NCI-H345 (cell line): ENCODE data around the gene B4GALNT4.
"Not testable (repeated sequence)": the region's sequence is repeated elsewhere in the genome, so short reads cannot be mapped to it uniquely, and the experiment has no call there.

Source experiments
- DNase-seq: peaks from one replicate; lab custom pipeline; 2025; lab: John Stamatoyannopoulos, UW

The B4GALNT4 gene

GRCh38 chr11:369336-370018, at the start of gene B4GALNT4:
B4GALNT4 (plus strand) TSS chr11:369499; CDS start chr11:369804, 305 bp downstream.
- peak; percentile 40 for DNase-seq

GRCh38 chr11:319888-320273, 49.4 kb upstream of the B4GALNT4 start:
- DNase-seq: not testable (repeated sequence)

GRCh38 chr11:324156-324555, 45.1 kb upstream of the B4GALNT4 start:
- DNase-seq: no peak

GRCh38 chr11:324593-325517, 44.4 kb upstream of the B4GALNT4 start:
- not testable (repeated sequence) for DNase-seq

GRCh38 chr11:325796-326591, 43.3 kb upstream of the B4GALNT4 start:
- no peak for DNase-seq

GRCh38 chr11:326592-326841, 42.8 kb upstream of the B4GALNT4 start:
- no peak for DNase-seq

- DNase-seq: no peak
Observed at GRCh38 chr11:326842-327580, 42.3 kb upstream of the B4GALNT4 start.

- no peak for DNase-seq
Observed at GRCh38 chr11:327581-327923, 41.7 kb upstream of the B4GALNT4 start.

- DNase-seq: no peak
Observed at GRCh38 chr11:328012-328411, 41.3 kb upstream of the B4GALNT4 start.

- not testable (repeated sequence) for DNase-seq
Observed at GRCh38 chr11:328516-329100, 40.7 kb upstream of the B4GALNT4 start.

GRCh38 chr11:329886-330253, 39.4 kb upstream of the B4GALNT4 start:
- no peak for DNase-seq

GRCh38 chr11:330307-330693, 39.0 kb upstream of the B4GALNT4 start:
- DNase-seq: no peak

GRCh38 chr11:330694-331357, 38.5 kb upstream of the B4GALNT4 start:
- no peak for DNase-seq

GRCh38 chr11:331358-332060, 37.8 kb upstream of the B4GALNT4 start:
- no peak for DNase-seq

- no peak for DNase-seq
Observed at GRCh38 chr11:332651-333480, 36.4 kb upstream of the B4GALNT4 start.

GRCh38 chr11:333616-334263, 35.6 kb upstream of the B4GALNT4 start:
- DNase-seq: not testable (repeated sequence)

- DNase-seq: peak; percentile 7
Observed at GRCh38 chr11:334264-334994, 34.9 kb upstream of the B4GALNT4 start.
